ENCODE data around the gene RABAC1. TPM values are rescaled to one million over a fixed set of nuclear protein-coding genes. Genes with fewer than 3 reads are reported as not detected.

The RABAC1 gene
- total RNA-seq, 2 experiments from 2014 or later = 68.1 to 73.5 TPM

- ChIA-PET POLR2A (interaction anchor here (1.0 to 1.6 kb wide), 2 partner anchors 12 to 97 kb away, joined by 4 read pairs; partner anchors contain the start of gene RPS19), CTCF (interaction anchor here (0.7 to 3.0 kb wide), 13 partner anchors 10 to 98 kb away, joined by 3 to 18 read pairs (median 3); partner anchors contain the start of genes CD79A and RPS19)
Observed at GRCh38 chr19:41957161-41957837, 1.8 kb downstream of the RABAC1 start.

- ChIA-PET CTCF (interaction anchor here (0.7 to 3.0 kb wide), 6 partner anchors 10 to 97 kb away, joined by 3 to 10 read pairs (median 3); partner anchors contain the start of gene RPS19), POLR2A (interaction anchor here (1.0 to 1.6 kb wide), 2 partner anchors 12 to 96 kb away, joined by 4 read pairs; partner anchors contain the start of gene RPS19)
Observed at GRCh38 chr19:41956621-41957020, 2.5 kb downstream of the RABAC1 start.

- CTCF ChIA-PET = interaction anchor here (3.0 kb wide), 1 partner anchor 82 kb away, joined by 10 read pairs; no protein-coding TSS in a partner anchor
- POLR2A ChIA-PET = no interaction called here
Observed at GRCh38 chr19:41955521-41955920, 3.6 kb downstream of the RABAC1 start.

GRCh38 chr19:41951686-41952172, 7.4 kb downstream of the RABAC1 start:
- ChIA-PET CTCF (interaction anchor here (0.7 to 3.5 kb wide), 11 partner anchors 9 to 92 kb away, joined by 3 to 26 read pairs (median 3); partner anchors contain the start of gene RPS19), POLR2A (interaction anchor here (0.6 kb wide), 1 partner anchor 76 kb away, joined by 13 read pairs; no protein-coding TSS in a partner anchor)

GRCh38 chr19:41947091-41947490, 12.0 kb downstream of the RABAC1 start:
- ChIA-PET POLR2A (interaction anchor here (2.4 to 3.7 kb wide), 2 partner anchors 12 to 75 kb away, joined by 12 to 25 read pairs; partner anchors contain the start of gene RABAC1), CTCF (interaction anchor here (0.6 to 3.9 kb wide), 11 partner anchors 10 to 96 kb away, joined by 3 to 23 read pairs (median 4); partner anchors contain the start of genes CD79A, RABAC1 and RPS19)

GRCh38 chr19:41945135-41945766, 13.9 kb downstream of the RABAC1 start:
- ChIA-PET POLR2A (interaction anchor here (0.7 to 3.7 kb wide), 12 partner anchors 8 to 85 kb away, joined by 3 to 25 read pairs (median 6); partner anchors contain the start of genes RABAC1 and RPS19), CTCF (interaction anchor here (0.6 to 3.9 kb wide), 15 partner anchors 9 to 390 kb away, joined by 3 to 23 read pairs (median 4); partner anchors contain the start of genes CD79A, RABAC1 and RPS19)

GRCh38 chr19:41944336-41944735, 14.8 kb downstream of the RABAC1 start:
- ChIA-PET CTCF (interaction anchor here (0.7 to 3.9 kb wide), 6 partner anchors 10 to 84 kb away, joined by 3 to 21 read pairs (median 14); partner anchors contain the start of genes RABAC1 and RPS19), POLR2A (interaction anchor here (0.7 to 3.7 kb wide), 3 partner anchors 15 to 72 kb away, joined by 3 to 25 read pairs (median 25); no protein-coding TSS in a partner anchor)

- ChIA-PET POLR2A (no interaction called here), CTCF (interaction anchor here (0.8 kb wide), 1 partner anchor 10 kb away, joined by 3 read pairs; no protein-coding TSS in a partner anchor)
Observed at GRCh38 chr19:41941410-41942202, 17.5 kb downstream of the RABAC1 start.

GRCh38 chr19:41940731-41941409, 18.3 kb downstream of the RABAC1 start:
- ChIA-PET CTCF (interaction anchor here (0.8 kb wide), 1 partner anchor 11 kb away, joined by 3 read pairs; no protein-coding TSS in a partner anchor), POLR2A (no interaction called here)

- CTCF ChIA-PET = interaction anchor here (1.0 kb wide), 1 partner anchor 11 kb away, joined by 3 read pairs; no protein-coding TSS in a partner anchor
- POLR2A ChIA-PET = interaction anchor here (1.0 kb wide), 1 partner anchor 52 kb away, joined by 3 read pairs; no protein-coding TSS in a partner anchor
Observed at GRCh38 chr19:41939861-41940730, 19.0 kb downstream of the RABAC1 start.

- ChIA-PET POLR2A (interaction anchor here (1.0 kb wide), 1 partner anchor 51 kb away, joined by 3 read pairs; no protein-coding TSS in a partner anchor), CTCF (interaction anchor here (1.0 kb wide), 1 partner anchor 12 kb away, joined by 3 read pairs; no protein-coding TSS in a partner anchor)
Observed at GRCh38 chr19:41939209-41939608, 19.9 kb downstream of the RABAC1 start.

- POLR2A ChIA-PET = interaction anchor here (0.7 to 1.3 kb wide), 3 partner anchors 7 to 66 kb away, joined by 3 to 4 read pairs (median 4); no protein-coding TSS in a partner anchor
- CTCF ChIA-PET = interaction anchor here (0.6 to 2.0 kb wide), 8 partner anchors 11 to 78 kb away, joined by 3 to 14 read pairs (median 4); partner anchors contain the start of gene RPS19
Observed at GRCh38 chr19:41937525-41938468, 21.3 kb downstream of the RABAC1 start.

- CTCF ChIA-PET = interaction anchor here (0.9 to 2.0 kb wide), 9 partner anchors 9 to 77 kb away, joined by 3 to 14 read pairs (median 4); partner anchors contain the start of gene RPS19
- POLR2A ChIA-PET = interaction anchor here (0.7 to 1.3 kb wide), 4 partner anchors 8 to 65 kb away, joined by 3 to 4 read pairs (median 4); no protein-coding TSS in a partner anchor
Observed at GRCh38 chr19:41936961-41937360, 22.2 kb downstream of the RABAC1 start.

GRCh38 chr19:41936416-41936850, 22.7 kb downstream of the RABAC1 start:
- POLR2A ChIA-PET = interaction anchor here (1.0 to 1.3 kb wide), 2 partner anchors 50 to 65 kb away, joined by 3 to 4 read pairs; no protein-coding TSS in a partner anchor
- CTCF ChIA-PET = interaction anchor here (1.1 to 2.0 kb wide), 7 partner anchors 9 to 77 kb away, joined by 3 to 14 read pairs (median 5); partner anchors contain the start of gene RPS19
